ENCODE results near the gene DICER1.

The DICER1 gene

DNA sequence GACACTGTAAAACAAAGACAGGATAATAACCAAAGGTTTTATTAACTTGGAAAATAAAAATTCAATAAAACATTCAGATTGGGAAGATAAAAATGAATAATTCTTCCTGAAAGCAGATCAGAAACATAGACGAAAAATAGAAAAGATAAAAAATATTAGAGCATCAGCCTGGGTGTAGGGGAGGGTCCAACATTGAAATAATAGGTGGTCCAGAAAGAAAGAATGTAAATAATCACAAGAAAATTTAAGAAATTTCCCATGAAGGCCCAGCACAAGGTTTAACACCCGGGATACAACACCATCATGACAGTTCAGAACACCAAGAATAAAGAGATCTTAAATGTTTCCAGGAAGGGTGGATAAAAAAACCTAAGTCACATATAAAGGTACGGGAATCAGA lies 31.1 kb upstream of the DICER1 start:
- H2AFZ ChIP-seq (ENCODE audit: low read length) = no peak overlapping the region
- no peak overlapping the region for H3K27ac ChIP-seq (ENCODE audit: low read length)
- no peak for DNase-seq
- TF ChIP-seq EZH2 (optimal IDR thresholded peaks at IDR 0.05; ENCODE audit: low read depth, low read length) = no peak
- TF ChIP-seq EZH2phosphoT487 (IDR thresholded peaks at IDR 0.05; ENCODE audit: low read length) = no peak
- TF ChIP-seq, protein P1, sequence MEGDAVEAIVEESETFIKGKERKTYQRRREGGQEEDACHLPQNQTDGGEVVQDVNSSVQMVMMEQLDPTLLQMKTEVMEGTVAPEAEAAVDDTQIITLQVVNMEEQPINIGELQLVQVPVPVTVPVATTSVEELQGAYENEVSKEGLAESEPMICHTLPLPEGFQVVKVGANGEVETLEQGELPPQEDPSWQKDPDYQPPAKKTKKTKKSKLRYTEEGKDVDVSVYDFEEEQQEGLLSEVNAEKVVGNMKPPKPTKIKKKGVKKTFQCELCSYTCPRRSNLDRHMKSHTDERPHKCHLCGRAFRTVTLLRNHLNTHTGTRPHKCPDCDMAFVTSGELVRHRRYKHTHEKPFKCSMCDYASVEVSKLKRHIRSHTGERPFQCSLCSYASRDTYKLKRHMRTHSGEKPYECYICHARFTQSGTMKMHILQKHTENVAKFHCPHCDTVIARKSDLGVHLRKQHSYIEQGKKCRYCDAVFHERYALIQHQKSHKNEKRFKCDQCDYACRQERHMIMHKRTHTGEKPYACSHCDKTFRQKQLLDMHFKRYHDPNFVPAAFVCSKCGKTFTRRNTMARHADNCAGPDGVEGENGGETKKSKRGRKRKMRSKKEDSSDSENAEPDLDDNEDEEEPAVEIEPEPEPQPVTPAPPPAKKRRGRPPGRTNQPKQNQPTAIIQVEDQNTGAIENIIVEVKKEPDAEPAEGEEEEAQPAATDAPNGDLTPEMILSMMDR (IDR thresholded peaks at IDR 0.05; ENCODE audit: low read length) = no peak
- H3K36me3 ChIP-seq (replicated peaks; ENCODE audit: insufficient read depth, low read length) = no peaks in the 10 kb centered on the region
- no peaks in the 10 kb centered on the region for H3K9me2 ChIP-seq (replicated peaks; ENCODE audit: insufficient read depth, low read length)
- no peaks in the 10 kb centered on the region for H3K9me3 ChIP-seq (replicated peaks; ENCODE audit: insufficient read depth, low read length)
- H3K9ac ChIP-seq (ENCODE audit: low read length) = no peak overlapping the region
- no peaks in the 10 kb centered on the region for H3K27me3 ChIP-seq (replicated peaks; ENCODE audit: insufficient read depth, low read length)
- H3K4me2 ChIP-seq (ENCODE audit: low read depth, low read length) = no peak overlapping the region
- H3K79me2 ChIP-seq (ENCODE audit: low read length) = no peaks in the 10 kb centered on the region
- H3K4me1 ChIP-seq (ENCODE audit: low read length) = no peaks in the 10 kb centered on the region
- no peak overlapping the region for H3K4me3 ChIP-seq (ENCODE audit: low read length)
- H3F3A ChIP-seq (ENCODE audit: insufficient read depth, low read length) = no peaks in the 10 kb centered on the region
- no peaks in the 10 kb centered on the region for H4K20me1 ChIP-seq (ENCODE audit: insufficient read depth, low read length)

DNA sequence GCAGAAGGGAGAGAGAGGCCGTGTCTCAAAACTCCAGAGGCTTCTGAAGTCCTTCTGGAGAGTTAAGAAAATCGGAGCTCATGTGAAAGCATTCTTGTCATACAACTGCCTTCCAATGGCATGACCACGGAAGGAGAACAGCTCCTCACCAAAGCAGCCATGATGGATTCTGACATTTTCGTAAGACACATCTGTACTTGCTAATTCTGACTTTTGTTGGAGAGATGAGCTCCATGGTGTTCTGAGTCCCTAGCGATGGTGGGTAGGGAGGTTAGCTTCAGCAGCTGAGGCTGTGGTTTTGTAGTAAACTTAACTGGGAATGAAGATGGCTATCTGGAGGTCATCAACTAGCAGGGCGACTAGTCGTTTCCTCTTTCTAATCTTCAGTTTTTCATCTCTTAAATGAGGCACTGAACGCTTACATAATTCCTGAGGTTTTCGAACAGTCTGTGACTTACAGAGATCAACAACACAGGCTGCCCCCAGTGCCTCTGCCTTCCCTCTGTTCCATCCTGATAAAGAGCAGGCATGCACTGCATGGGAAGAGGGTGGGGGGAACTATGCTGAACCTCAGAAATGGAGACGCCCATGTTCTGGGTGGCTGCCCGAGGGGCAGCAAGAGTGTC lies 28.6 kb upstream of the DICER1 start:
- Histone ChIP-seq H3K9me2 (replicated peaks; ENCODE audit: insufficient read depth, low read length) (no peaks in the 10 kb centered on the region), H3K79me2 (ENCODE audit: low read length) (no peaks in the 10 kb centered on the region), H2AFZ (ENCODE audit: low read length) (no peak overlapping the region), H3K9ac (ENCODE audit: low read length) (no peak overlapping the region), H3F3A (ENCODE audit: insufficient read depth, low read length) (no peaks in the 10 kb centered on the region), H3K4me2 (ENCODE audit: low read depth, low read length) (no peak overlapping the region), H3K27me3 (replicated peaks; ENCODE audit: insufficient read depth, low read length) (no peaks in the 10 kb centered on the region), H3K4me3 (ENCODE audit: low read length) (no peak overlapping the region), H4K20me1 (ENCODE audit: insufficient read depth, low read length) (no peaks in the 10 kb centered on the region), H3K4me1 (ENCODE audit: low read length) (no peaks in the 10 kb centered on the region), H3K9me3 (replicated peaks; ENCODE audit: insufficient read depth, low read length) (no peaks in the 10 kb centered on the region), H3K36me3 (replicated peaks; ENCODE audit: insufficient read depth, low read length) (no peaks in the 10 kb centered on the region), H3K27ac (ENCODE audit: low read length) (no peak overlapping the region)
- DNase-seq = no peak
- TF ChIP-seq EZH2phosphoT487 (IDR thresholded peaks at IDR 0.05; ENCODE audit: low read length) (no peak), EZH2 (optimal IDR thresholded peaks at IDR 0.05; ENCODE audit: low read depth, low read length) (no peak)
- TF ChIP-seq, protein P1 (IDR thresholded peaks at IDR 0.05; ENCODE audit: low read length) = no peak

DNA sequence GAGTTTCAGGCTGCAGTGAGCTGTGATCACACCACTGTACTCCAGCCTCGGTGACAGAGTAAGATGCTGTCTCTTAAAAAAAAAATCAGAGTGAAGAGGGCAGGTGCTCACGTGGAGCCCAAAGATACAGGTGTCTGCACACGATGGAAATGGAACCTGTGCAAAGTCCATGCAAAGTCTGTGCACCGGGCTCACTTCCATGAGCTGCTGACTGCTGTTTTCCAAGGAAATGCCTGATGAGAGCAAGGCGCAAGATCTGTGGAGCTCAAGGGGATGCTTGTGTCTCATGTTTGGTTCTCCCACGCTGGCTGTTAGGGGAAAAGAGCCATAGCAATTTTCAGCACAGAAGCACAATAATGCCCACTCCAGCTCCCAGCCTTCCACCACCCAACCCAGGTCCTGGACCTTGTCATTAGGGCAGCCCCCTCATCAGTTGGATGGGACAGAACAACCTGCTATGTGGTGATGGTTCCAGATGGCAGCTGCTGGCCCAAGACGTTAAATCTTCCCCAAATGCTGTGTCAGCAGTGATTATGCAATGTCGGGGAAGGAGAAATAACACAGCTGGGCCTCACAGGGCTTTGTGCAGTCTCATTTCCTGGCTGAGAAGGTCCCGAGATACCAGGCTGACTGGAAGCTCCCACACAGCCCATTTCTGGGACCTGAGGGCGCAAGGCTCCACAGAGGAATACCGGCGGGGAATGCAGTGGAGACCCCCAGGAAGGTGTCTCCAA lies 27.9 kb upstream of the DICER1 start:
- Histone ChIP-seq H3K36me3 (replicated peaks; ENCODE audit: insufficient read depth, low read length) (no peaks in the 10 kb centered on the region), H3K79me2 (ENCODE audit: low read length) (no peaks in the 10 kb centered on the region), H4K20me1 (ENCODE audit: insufficient read depth, low read length) (no peaks in the 10 kb centered on the region), H3K9ac (ENCODE audit: low read length) (no peak overlapping the region), H3F3A (ENCODE audit: insufficient read depth, low read length) (no peaks in the 10 kb centered on the region), H3K4me1 (ENCODE audit: low read length) (no peaks in the 10 kb centered on the region), H3K9me3 (replicated peaks; ENCODE audit: insufficient read depth, low read length) (no peaks in the 10 kb centered on the region), H2AFZ (ENCODE audit: low read length) (no peak overlapping the region), H3K27me3 (replicated peaks; ENCODE audit: insufficient read depth, low read length) (no peaks in the 10 kb centered on the region), H3K27ac (ENCODE audit: low read length) (no peak overlapping the region), H3K4me2 (ENCODE audit: low read depth, low read length) (no peak overlapping the region), H3K4me3 (ENCODE audit: low read length) (no peak overlapping the region), H3K9me2 (replicated peaks; ENCODE audit: insufficient read depth, low read length) (no peaks in the 10 kb centered on the region)
- DNase-seq = no peak
- TF ChIP-seq EZH2 (optimal IDR thresholded peaks at IDR 0.05; ENCODE audit: low read depth, low read length) (no peak), EZH2phosphoT487 (IDR thresholded peaks at IDR 0.05; ENCODE audit: low read length) (no peak)
- TF ChIP-seq, protein P1 (IDR thresholded peaks at IDR 0.05; ENCODE audit: low read length) = no peak

Data from MM.1S (cell line).